Anterior cingulate cortex (tissue), 58 donors: Measurements from ENCODE around the gene GRAMD4.

ENCODE experiments used
- DNase-seq, 58 donors: peaks; one replicate each; lab custom pipeline; 2025; lab: John Stamatoyannopoulos, UW

The GRAMD4 gene

DNA sequence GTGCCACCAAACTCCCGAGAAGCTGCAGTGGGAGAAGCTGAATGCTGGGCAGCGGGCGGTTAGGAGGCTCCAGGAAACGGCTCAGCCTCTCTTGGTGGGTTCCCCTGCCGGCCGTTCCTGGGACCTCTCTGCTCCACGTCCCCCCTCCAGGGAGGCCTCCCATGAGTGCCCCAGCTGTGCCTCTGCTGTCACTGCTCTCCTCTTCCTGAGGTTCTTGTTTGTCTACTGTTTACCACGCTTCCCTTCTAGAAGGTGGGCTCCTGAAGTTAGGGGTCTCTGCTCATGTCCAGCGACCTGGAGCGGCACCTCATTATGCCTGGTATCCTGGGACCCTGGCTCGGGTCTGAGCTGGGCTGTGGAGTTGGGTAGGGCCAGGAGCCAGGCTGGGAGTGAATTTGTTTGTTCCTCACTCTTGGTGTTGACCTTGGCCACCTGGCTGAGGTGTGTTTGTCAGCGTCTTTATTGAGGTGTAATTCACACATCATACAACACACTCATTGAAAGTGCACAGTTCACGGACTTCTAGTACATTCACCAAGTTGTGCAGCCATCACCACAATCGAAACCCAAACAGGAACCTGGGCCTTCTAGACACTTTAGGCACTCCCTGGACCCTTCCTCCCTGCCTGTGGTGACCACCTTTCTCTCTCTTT lies 37.8 kb upstream of the GRAMD4 start:
- DNase-seq: no peak

- DNase-seq: no peak
Observed at GRCh38 chr22:46583571-46583970, 36.6 kb upstream of the GRAMD4 start.

DNA sequence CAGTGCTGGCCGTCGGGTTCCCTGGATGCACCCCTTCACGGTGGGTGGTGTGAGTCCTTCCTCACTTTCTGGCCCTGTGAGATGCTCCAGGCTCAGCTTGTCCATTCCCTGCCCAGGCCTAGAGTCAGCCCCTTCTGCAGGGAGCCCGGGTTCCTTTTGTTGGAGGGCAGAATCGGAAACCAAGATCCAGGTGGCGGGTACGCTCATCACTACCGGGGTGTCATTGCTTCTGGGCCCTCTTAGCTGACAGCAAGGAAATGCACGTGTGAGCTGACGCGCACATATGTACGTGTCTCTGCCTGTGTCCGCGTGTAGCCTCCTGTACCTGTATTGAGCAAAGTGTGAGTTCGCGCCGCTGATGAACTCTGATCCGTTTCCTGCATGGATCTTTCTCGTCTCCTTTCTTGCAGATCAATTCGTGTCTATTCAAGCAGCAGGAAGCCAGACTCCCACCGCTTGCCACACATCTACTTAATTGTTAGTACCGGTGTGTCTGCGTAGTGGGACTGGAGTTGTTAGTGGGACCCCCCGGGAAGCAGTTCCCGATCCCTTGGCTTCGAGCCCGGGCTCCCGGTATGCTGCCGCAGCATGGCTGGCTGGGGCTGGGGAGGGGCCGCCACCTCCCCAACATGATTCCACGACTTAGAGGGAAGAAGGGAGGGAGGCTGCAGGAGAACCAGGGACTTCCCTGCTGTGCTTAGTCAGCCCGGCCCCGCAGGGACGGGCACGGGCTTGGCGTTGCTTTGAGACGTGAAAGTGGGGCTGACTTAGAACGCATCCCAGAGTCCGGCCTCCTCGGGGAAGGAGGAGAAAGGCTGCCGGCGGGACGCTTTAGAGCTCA lies 35.9 kb upstream of the GRAMD4 start:
- DNase-seq: peak in 1 of 58 donors; percentile 19

DNA sequence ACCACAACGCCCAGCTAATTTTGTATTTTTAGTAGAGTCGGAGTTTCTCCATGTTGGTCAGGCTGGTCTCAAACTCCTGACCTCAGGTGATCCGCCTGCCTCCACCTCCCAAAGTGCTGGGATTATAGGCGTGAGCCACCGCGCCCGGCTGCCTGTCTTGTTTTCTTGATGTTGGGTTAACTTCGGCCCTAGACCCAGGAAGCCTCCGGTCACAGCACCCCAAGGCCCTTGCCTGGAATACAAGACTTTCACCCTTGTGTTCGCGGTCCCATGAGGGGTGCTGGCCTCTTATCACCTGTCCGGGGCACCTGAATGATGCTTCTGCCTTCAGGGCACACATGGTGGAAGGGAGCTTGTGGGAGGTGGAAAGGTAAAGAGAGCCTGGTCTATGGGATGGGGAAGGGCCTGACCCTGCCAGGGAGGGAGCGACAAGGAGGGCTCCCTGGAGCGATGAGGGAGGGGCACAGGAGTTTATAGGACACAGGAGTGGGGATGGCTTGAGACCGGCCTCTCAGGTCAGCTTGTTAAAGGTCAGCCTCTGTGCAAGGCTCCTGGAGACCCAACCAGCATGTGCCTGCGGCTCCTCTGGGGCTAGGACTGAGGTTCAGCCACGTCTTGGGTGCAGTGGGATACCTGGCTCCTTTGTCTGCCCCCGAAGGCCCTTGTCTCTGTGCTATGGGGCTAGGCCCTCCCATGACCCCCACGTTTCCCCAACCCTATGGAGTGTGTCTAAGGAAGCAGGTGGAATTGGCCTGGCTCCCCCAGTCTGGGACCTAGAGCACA lies 34.7 kb upstream of the GRAMD4 start:
- DNase-seq: no peak

DNA sequence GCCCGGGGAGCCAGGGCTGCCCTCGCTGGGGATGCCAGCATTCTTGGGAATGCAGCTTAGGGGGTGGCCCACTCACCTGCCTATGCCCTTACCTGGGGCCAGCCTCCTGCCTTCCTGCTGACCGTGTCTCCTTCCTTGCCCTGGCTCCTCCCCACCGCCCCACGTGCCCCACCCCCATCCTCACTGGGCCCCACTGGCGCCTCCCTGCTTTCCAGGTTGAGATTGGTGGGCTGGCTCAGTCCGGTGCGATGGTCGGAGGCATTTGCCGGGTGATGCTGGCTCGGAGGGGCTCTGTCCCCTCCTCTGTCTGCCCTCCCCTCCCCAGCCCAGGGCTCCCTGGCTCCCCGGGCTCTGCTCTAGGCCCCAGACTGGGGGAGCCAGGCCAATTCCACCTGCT lies 34.1 kb upstream of the GRAMD4 start:
- no peak for DNase-seq

GRCh38 chr22:46586531-46587011 lies 33.6 kb upstream of the GRAMD4 start:
- no peak for DNase-seq

- no peak for DNase-seq
Observed at GRCh38 chr22:46587061-46587460, 33.1 kb upstream of the GRAMD4 start.

DNA sequence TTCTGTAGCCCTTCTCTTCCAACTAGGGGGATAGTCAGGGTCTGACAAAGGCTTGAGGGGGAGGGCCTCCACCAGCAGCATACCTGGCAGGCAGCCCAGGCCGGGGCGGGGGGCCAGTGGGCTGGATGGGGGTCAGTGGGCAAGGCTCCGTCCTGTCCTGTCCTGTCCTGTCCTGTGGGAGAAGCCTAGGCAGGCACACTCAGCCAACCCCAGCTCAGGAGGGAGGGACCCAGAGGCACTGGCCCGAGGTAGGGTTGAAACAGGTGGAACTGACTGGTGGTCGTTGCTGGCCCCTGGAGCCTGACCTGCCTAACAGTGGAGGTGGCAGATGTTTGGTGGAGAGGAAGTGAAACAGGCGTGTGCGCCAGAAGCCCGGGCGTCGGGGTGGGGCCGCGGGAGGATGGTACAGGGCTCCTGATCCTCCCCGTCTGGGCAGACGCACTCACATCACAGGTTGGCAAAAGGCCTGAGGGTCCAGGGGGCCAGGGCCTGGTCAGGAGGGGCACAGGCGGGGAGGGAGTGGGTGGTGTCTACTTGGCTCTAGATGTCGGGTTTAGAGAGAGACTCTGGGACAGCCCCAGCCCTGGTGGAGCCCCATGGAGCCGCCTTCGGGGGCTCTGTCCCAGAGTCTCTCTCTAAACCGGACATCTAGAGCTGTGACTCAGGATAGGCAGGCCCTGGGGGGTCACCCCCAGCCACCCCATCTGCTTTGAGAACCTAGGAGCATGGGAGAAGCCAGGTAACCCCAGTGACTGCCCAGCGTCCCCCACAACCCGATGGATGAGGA lies 32.5 kb upstream of the GRAMD4 start:
- DNase-seq: peak in 1 of 58 donors; percentile 23

DNA sequence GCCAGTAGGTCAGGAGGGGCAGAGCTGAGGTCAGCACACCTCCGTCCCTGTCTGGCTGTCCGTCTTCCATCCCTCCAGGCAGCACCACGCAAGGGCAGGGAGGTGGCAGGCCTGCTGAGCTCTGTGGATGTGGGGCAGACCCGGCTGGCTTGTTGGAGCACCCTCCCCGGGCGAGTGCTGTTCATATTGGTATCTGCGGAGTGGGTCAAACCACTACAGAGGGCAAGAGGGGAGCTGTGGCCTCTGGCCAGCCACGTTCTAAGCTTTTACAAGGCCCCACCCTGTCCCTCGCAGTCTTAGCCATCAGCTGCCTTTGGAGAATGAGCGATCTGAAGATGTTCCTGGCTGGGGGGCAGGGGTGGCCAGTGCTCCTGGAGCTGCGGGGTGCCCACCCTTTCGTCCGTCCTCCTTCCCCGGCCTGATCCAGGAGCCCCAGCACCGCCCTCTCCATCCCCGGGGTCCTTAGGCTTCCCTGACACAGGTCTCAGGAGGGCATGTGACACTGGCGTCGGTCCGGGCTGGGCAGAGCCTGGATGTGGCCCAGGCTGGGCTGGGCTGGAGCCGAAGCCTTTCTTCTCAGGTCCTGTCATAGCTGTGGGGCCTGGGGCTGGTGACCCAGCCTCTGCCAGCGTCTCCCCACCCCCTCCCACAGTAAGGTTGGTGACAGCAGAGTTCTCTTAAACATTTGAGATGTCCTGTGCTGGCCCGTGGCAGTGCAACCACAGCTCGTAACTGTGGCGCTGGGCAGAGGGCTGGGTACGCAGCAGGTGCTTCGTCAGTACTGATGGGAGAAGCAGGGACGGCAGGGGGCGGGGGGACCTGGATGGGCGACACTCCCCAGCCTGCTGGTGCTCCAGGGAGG lies 31.7 kb upstream of the GRAMD4 start:
- DNase-seq: peak in 28 of 58 donors; percentile 25 to 70 (median 44)

DNA sequence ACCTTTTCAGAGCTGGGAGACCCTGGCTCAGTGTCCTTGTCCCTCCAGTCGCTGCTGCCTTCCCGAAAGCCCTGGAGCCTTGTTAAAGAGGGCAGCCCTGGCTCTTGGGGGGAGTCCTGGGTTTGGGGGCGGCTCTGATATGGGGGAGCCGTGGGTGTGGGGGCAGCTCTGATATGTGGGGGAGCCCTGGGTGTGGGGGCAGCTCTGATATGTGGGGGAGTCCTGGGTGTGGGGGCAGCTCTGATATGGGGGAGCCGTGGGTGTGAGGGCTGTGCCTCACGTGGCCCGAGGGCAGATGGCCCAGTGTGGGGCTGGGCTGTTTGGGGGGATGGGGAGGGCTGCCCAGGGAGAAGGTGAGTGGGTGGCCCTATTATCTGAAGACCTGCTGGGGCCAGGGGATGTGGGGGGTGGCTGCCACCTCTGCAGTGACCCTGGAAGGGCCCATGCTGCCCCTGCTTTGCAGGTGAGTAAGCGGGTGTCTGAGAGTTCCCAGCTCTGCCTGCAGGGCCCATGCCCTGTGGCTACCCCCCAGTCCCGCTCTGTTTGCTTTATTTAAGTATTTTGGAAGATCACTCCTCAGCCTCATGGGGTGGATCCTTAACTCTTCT lies 30.9 kb upstream of the GRAMD4 start:
- DNase-seq: no peak

GRCh38 chr22:46589871-46590271 lies 30.3 kb upstream of the GRAMD4 start:
- no peak for DNase-seq

GRCh38 chr22:46590334-46590733 lies 29.9 kb upstream of the GRAMD4 start:
- no peak for DNase-seq

GRCh38 chr22:46591930-46592329 lies 28.3 kb upstream of the GRAMD4 start:
- no peak for DNase-seq

DNA sequence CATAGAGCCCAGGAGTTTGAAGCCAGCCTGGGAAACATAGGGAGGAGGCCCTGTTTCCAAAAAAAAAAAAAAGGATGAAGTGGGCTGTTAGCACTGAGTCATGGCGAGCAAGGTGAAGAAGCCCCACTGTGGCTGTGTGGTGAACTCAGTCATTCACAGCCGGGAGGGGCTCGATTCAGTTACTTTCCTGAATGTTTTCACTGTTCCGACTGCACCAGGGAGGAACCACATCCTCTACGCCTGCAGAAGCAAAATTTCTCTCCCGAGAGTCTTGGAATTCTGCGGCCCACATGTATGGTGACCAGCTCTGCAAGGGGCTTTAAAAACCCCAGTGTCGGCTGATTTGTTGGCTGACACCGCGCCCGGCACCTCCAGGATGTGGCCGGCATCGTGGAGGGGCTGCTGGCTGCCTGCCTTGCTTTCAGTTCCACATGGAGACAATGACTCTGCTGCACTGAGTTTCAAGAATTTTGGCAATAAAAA lies 27.8 kb upstream of the GRAMD4 start:
- peak in 28 of 58 donors; percentile 14 to 63 (median 36) for DNase-seq

GRCh38 chr22:46593211-46593681 lies 26.9 kb upstream of the GRAMD4 start:
- DNase-seq: peak in 4 of 58 donors; percentile 24 to 69 (median 36)

- no peak for DNase-seq
Observed at GRCh38 chr22:46593996-46594946, 25.9 kb upstream of the GRAMD4 start.

DNA sequence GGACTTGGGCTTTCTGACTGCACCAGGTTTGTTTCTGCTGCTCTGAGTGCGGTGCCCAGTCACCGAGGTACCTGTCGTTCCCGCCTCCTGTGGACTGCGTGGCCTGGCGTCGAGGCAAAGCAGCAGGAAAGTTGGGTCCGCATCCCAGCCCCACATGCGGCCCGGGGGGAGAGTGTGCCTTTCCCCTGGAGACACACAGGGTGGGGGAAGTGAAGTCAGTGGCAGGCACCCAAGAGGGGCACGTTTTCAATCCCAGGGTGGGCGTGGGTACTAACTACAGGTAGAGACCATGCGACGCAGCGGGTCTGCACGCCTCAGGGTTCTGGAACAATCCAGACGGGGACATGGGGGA lies 25.3 kb upstream of the GRAMD4 start:
- no peak for DNase-seq
